AG04449 (cell line): ENCODE results near the gene ATP10A.
"Not testable (repeated sequence)": the region's sequence is repeated elsewhere in the genome, so short reads cannot be mapped to it uniquely, and the experiment has no call there.

Experiments
- CTCF ChIA-PET: fragments of 350-600 bp; formaldehyde crosslinking; extraction: SDS; loops from one replicate; lab custom pipeline; 2021; ENCODE audit warnings: antibody characterized with exemption; lab: Yijun Ruan, JAX
- POLR2A ChIA-PET: fragments of 400-600, 350-600 bp; formaldehyde crosslinking; extraction: SDS; loops from one replicate; lab custom pipeline; 2020; ENCODE audit warnings: antibody characterized with exemption, inconsistent platforms; lab: Yijun Ruan, JAX
- DNase-seq: peaks from one replicate; pipeline ENCODE4 v3.0.0-alpha.2; 2010; ENCODE audit warnings: low read depth, low spot score
- H3K4me3 ChIP-seq: 2 replicates; pipeline ENCODE4 v1.5.1; 2011; ENCODE audit warnings: low read depth, mild to moderate bottlenecking, control low read depth, low read length
- TF ChIP-seq, protein P1 (sequence below): IDR thresholded peaks from one replicate; pipeline ENCODE4 v1.5.1; 2011; ENCODE audit warnings: mild to moderate bottlenecking, moderate library complexity, low read length, control low read depth, inconsistent platforms; ENCODE audit not compliant: insufficient read depth; ENCODE audit errors: missing control alignments

The ATP10A gene

DNA sequence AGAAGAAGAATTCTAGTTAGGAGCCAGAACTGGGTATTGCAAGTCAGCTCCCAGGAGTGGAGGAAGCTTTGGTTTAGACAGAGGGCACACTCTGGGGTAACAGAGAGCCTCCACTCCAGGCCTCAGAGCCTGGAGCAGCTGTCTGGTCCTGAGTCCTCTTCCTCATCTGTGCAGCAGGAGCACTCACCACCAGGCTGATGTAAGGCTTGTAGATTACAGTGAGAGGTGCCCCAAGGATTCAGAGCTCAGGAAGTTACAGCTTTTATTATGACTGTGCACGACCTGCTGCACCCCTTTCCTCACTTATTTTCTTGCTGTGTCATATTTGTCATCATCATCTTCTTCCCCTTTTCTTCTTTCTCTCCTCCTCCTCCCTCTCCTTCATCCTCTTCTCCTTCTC, 210.4 kb downstream of the ATP10A start:
- no peak overlapping the region for H3K4me3 ChIP-seq
- CTCF ChIA-PET = no interaction called here
- POLR2A ChIA-PET = no interaction called here
- DNase-seq = no peak
- TF ChIP-seq, protein P1, sequence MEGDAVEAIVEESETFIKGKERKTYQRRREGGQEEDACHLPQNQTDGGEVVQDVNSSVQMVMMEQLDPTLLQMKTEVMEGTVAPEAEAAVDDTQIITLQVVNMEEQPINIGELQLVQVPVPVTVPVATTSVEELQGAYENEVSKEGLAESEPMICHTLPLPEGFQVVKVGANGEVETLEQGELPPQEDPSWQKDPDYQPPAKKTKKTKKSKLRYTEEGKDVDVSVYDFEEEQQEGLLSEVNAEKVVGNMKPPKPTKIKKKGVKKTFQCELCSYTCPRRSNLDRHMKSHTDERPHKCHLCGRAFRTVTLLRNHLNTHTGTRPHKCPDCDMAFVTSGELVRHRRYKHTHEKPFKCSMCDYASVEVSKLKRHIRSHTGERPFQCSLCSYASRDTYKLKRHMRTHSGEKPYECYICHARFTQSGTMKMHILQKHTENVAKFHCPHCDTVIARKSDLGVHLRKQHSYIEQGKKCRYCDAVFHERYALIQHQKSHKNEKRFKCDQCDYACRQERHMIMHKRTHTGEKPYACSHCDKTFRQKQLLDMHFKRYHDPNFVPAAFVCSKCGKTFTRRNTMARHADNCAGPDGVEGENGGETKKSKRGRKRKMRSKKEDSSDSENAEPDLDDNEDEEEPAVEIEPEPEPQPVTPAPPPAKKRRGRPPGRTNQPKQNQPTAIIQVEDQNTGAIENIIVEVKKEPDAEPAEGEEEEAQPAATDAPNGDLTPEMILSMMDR = no peak

- H3K4me3 ChIP-seq = no peak overlapping the region
- no peak for DNase-seq
- POLR2A ChIA-PET = no interaction called here
- TF ChIP-seq, protein P1 = no peak
- CTCF ChIA-PET = interaction anchor here (0.9 kb wide), 1 partner anchor 34 kb away, joined by 3 read pairs; no protein-coding TSS in a partner anchor
Measured at GRCh38 chr15:25649390-25649789, 213.7 kb downstream of the ATP10A start.

DNA sequence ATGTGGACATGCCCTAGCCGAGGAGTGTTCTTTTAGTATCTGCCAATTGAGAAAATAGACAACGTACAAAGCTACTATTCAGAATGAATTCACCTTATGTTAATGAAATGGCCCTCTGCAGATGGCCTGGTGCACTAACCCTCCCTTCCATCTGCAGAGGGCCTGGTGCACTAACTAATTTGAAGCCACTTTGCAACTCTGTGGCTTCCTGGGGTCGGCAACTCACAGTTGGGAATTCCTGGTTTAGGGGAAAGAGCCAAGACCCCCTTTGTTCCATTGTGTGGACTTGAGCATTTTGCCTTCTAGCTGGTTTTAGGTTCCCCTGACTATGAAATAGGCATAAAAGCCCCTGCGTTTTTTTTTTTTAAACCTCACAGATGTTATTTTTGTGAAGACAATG, 220.0 kb downstream of the ATP10A start:
- CTCF ChIA-PET = no interaction called here
- no peak overlapping the region for H3K4me3 ChIP-seq
- TF ChIP-seq, protein P1 = no peak
- POLR2A ChIA-PET = no interaction called here
- DNase-seq = no peak

DNA sequence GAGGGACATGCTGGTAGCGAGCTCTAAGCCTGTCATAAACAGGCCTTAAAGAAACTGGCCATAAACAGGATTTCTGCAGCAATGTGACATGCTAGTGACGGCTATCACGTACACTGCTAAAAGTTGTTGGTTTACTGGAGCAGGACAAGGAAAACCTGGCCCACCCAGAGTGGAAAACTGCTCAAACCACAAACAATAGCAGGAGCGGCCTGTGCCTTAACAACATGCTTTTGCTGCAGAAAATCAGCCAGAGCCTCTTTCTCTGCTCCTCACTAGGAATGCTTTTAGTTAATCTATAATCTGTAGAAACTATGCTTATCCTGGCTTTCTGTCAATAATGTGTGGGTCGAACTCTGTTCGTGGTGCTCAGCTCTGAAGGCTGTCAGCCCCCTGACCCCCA, 221.4 kb downstream of the ATP10A start:
- TF ChIP-seq, protein P1 = no peak
- H3K4me3 ChIP-seq = no peak overlapping the region
- POLR2A ChIA-PET = no interaction called here
- DNase-seq = no peak
- CTCF ChIA-PET = no interaction called here

- no peak overlapping the region for H3K4me3 ChIP-seq
- ChIA-PET POLR2A (no interaction called here), CTCF (no interaction called here)
- DNase-seq = no peak
- TF ChIP-seq, protein P1 = no peak
Measured at GRCh38 chr15:25641361-25641760, 221.8 kb downstream of the ATP10A start.

GRCh38 chr15:25640959-25641358, 222.2 kb downstream of the ATP10A start:
- CTCF ChIA-PET, POLR2A ChIA-PET, H3K4me3 ChIP-seq, DNase-seq: not testable (repeated sequence)

GRCh38 chr15:25640381-25640780, 222.7 kb downstream of the ATP10A start:
- no peak overlapping the region for H3K4me3 ChIP-seq
- CTCF ChIA-PET = interaction anchor here (0.8 kb wide), 1 partner anchor 8 kb away, joined by 3 read pairs; no protein-coding TSS in a partner anchor
- DNase-seq = no peak
- TF ChIP-seq, protein P1 = no peak
- POLR2A ChIA-PET = no interaction called here

DNA sequence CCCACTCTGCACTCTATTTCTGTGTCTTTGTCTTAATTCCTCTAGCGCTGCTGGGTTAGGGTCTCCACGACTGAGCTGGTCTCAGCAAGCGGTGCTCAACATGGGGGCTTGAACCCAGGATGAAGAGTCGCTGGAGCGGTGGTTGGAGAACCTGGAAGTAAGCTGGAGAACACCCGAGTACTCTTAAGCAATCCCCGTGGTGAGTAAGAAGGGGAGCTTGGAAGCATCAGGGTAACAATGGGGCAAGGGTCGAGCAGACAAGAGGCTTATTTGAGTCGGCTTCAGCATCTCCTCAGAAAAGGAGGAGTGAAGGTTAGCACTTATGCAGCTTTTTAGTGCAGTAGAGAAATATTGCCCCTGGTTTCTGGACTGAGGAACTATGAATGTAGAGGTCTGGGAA, 226.6 kb downstream of the ATP10A start:
- POLR2A ChIA-PET, H3K4me3 ChIP-seq, CTCF ChIA-PET, DNase-seq: not testable (repeated sequence)
